H9 (cell line): ENCODE data around the gene NTMT1. TPM values are rescaled to one million over a fixed set of nuclear protein-coding genes. Genes with fewer than 3 reads are reported as not detected.

Source experiments
- DNase-seq: peaks from one replicate; pipeline ENCODE4 v3.0.0-alpha.2; 2017
- H2AFZ ChIP-seq: one replicate; pipeline ENCODE4 v1.6.1; 2013; ENCODE audit warnings: mild to moderate bottlenecking, low read length, control low read depth, moderate library complexity
- H2AK5ac ChIP-seq: 2 replicates; pipeline ENCODE4 v1.6.1; 2013; ENCODE audit warnings: low read length, control low read depth, mixed read lengths; ENCODE audit not compliant: insufficient read length
- H2BK120ac ChIP-seq: one replicate; pipeline ENCODE4 v1.6.1; 2013; ENCODE audit warnings: low read depth, mild to moderate bottlenecking, low read length, control low read depth, inconsistent platforms; ENCODE audit not compliant: poor library complexity, severe bottlenecking
- H2BK12ac ChIP-seq: 2 replicates; pipeline ENCODE4 v1.6.1; 2013; ENCODE audit warnings: low read length, control low read depth, mixed read lengths, low read depth; ENCODE audit not compliant: insufficient read length
- H2BK15ac ChIP-seq: 2 replicates; pipeline ENCODE4 v1.6.1; 2013; ENCODE audit warnings: low read depth, low read length, control low read depth
- H2BK20ac ChIP-seq: one replicate; pipeline ENCODE4 v1.6.1; 2013; ENCODE audit warnings: low read depth, mild to moderate bottlenecking, low read length, control low read depth, inconsistent platforms; ENCODE audit not compliant: poor library complexity, severe bottlenecking
- H2BK5ac ChIP-seq: 2 replicates; pipeline ENCODE4 v1.6.1; 2013; ENCODE audit warnings: low read length, control low read depth, mixed read lengths; ENCODE audit not compliant: insufficient read length
- H3K14ac ChIP-seq: 2 replicates; pipeline ENCODE4 v1.6.1; 2013; ENCODE audit warnings: low read length, control low read depth; ENCODE audit not compliant: insufficient read depth
- H3K18ac ChIP-seq: 2 replicates; pipeline ENCODE4 v1.6.1; 2013; ENCODE audit warnings: low read depth, mild to moderate bottlenecking, mixed read lengths, low read length, control low read depth; ENCODE audit not compliant: insufficient read length
- H3K23ac ChIP-seq: 2 replicates; pipeline ENCODE4 v1.6.1; 2013; ENCODE audit warnings: low read length, control low read depth, mixed read lengths, low read depth; ENCODE audit not compliant: insufficient read length
- H3K23me2 ChIP-seq: 2 replicates; pipeline ENCODE4 v1.6.1; 2013; ENCODE audit warnings: low read depth, mild to moderate bottlenecking, mixed read lengths, low read length, control low read depth; ENCODE audit not compliant: insufficient read length, poor library complexity, severe bottlenecking
- H3K27ac ChIP-seq: 2 replicates; pipeline ENCODE4 v1.5.1; 2013; ENCODE audit warnings: low read length, control low read depth, mixed read lengths, low read depth; ENCODE audit not compliant: insufficient read length
- H3K27me3 ChIP-seq: 2 replicates; pipeline ENCODE4 v1.6.1; 2013; ENCODE audit warnings: low read length, control low read depth, inconsistent platforms; ENCODE audit not compliant: insufficient read depth
- H3K4ac ChIP-seq: 2 replicates; pipeline ENCODE4 v1.6.1; 2013; ENCODE audit warnings: low read depth, mild to moderate bottlenecking, control low read depth, inconsistent platforms, low read length, moderate library complexity
- H3K4me1 ChIP-seq: 2 replicates; pipeline ENCODE4 v1.6.1; 2013; ENCODE audit warnings: low read length, control low read depth, inconsistent platforms; ENCODE audit not compliant: insufficient read depth
- H3K4me2 ChIP-seq: 2 replicates; pipeline ENCODE4 v1.6.1; 2013; ENCODE audit warnings: low read length, control low read depth, mixed read lengths; ENCODE audit not compliant: insufficient read length, insufficient read depth
- H3K56ac ChIP-seq: 2 replicates; pipeline ENCODE4 v1.6.1; 2013; ENCODE audit warnings: low read depth, mild to moderate bottlenecking, mixed read lengths, low read length, control low read depth; ENCODE audit not compliant: insufficient read length
- H3K79me1 ChIP-seq: 2 replicates; pipeline ENCODE4 v1.6.1; 2013; ENCODE audit warnings: low read depth, mild to moderate bottlenecking, moderate library complexity, low read length, control low read depth, inconsistent platforms; ENCODE audit not compliant: insufficient read depth, poor library complexity, severe bottlenecking
- H3K79me2 ChIP-seq: 2 replicates; pipeline ENCODE4 v1.6.1; 2013; ENCODE audit warnings: low read length, control low read depth, inconsistent platforms; ENCODE audit not compliant: insufficient read depth
- H3K9ac ChIP-seq: 2 replicates; pipeline ENCODE4 v1.6.1; 2013; ENCODE audit warnings: low read length, control low read depth, mixed read lengths; ENCODE audit not compliant: insufficient read length; ENCODE audit errors: extremely low read depth
- H3K9me3 ChIP-seq: one replicate; pipeline ENCODE4 v1.6.1; 2013; ENCODE audit warnings: low read depth, low read length, inconsistent platforms; ENCODE audit not compliant: control insufficient read depth
- H3T11ph ChIP-seq: one replicate; pipeline ENCODE4 v1.6.1; 2013; ENCODE audit warnings: mild to moderate bottlenecking, low read length, control low read depth, inconsistent platforms
- H4K20me1 ChIP-seq: one replicate; pipeline ENCODE4 v1.6.1; 2013; ENCODE audit not compliant: control insufficient read depth, insufficient read length, insufficient read depth
- H4K5ac ChIP-seq: 2 replicates; pipeline ENCODE4 v1.6.1; 2013; ENCODE audit warnings: low read depth, mild to moderate bottlenecking, mixed read lengths, low read length, control low read depth; ENCODE audit not compliant: insufficient read length
- H4K8ac ChIP-seq: replicated peaks from 2 replicates; pipeline ENCODE4 v1.6.1; 2013; ENCODE audit warnings: low read length, control low read depth, mixed read lengths, low read depth; ENCODE audit not compliant: insufficient read length
- H4K91ac ChIP-seq: 2 replicates; pipeline ENCODE4 v1.6.1; 2013; ENCODE audit warnings: low read depth, mild to moderate bottlenecking, moderate library complexity, mixed read lengths, low read length, control low read depth; ENCODE audit not compliant: insufficient read length
- H3K27ac Mint-ChIP-seq, 3 experiments: 2 replicates in 2 of 3; 3 replicates in 1 of 3; pipeline ENCODE4 v1.8.0; 2020 to 2021; ENCODE audit warnings: mixed read lengths in 3 of 3, mild to moderate bottlenecking in 1 of 3, moderate library complexity in 1 of 3
- H3K27me3 Mint-ChIP-seq: 2 replicates; pipeline ENCODE4 v1.8.0; 2021; ENCODE audit warnings: low read depth, mild to moderate bottlenecking, moderate library complexity, mixed read lengths
- H3K36me3 Mint-ChIP-seq, 3 experiments: 2 replicates in 2 of 3; 3 replicates in 1 of 3; pipeline ENCODE4 v1.8.0; 2020 to 2021; ENCODE audit warnings: low read depth in 3 of 3, mixed read lengths in 3 of 3; ENCODE audit not compliant: insufficient read depth in 1 of 3
- H3K4me1 Mint-ChIP-seq, 2 experiments: 2 replicates each; pipeline ENCODE4 v1.8.0; 2020; ENCODE audit warnings: mixed read lengths in 2 of 2
- H3K4me3 Mint-ChIP-seq, 2 experiments: 2 replicates in 1 of 2; 3 replicates in 1 of 2; pipeline ENCODE4 v1.8.0; 2020 to 2021; ENCODE audit warnings: mild to moderate bottlenecking in 2 of 2, mixed read lengths in 2 of 2, moderate library complexity in 1 of 2
- H3K9me3 Mint-ChIP-seq, 2 experiments: 2 replicates in 1 of 2; 3 replicates in 1 of 2; pipeline ENCODE4 v1.8.0; 2020; ENCODE audit warnings: mild to moderate bottlenecking in 2 of 2, mixed read lengths in 2 of 2, moderate library complexity in 1 of 2
- WGBS: extraction: QIAGEN DNeasy Blood & Tissue Kit; methylation state at CpG from one replicate; pipeline ENCODE4 v1.1.7; 2013; ENCODE audit warnings: missing lambda C conversion rate, low lambda C conversion rate, mixed read lengths; ENCODE audit not compliant: insufficient read length; ENCODE audit errors: extremely low coverage; 5-methylcytosine and 5-hydroxymethylcytosine counted together
- total RNA-seq: library from RNA; stranded (reverse); gene quantifications from 2 replicates; pipeline ENCODE4 v1.2.1, GENCODE V29; 2021
- TF ChIP-seq, protein P1 (sequence below): fragments of 200-600 bp; sonication (generic); conservative IDR thresholded peaks from 3 replicates; pipeline ENCODE4 v1.8.0; 2021; ENCODE audit warnings: antibody characterized with exemption, mild to moderate bottlenecking

Gene NTMT1
- total RNA-seq, 1 experiment from 2014 or later: 57.9 TPM

- Histone ChIP-seq H3K27me3 (no peaks in the 10 kb centered on the region), H4K20me1 (no peaks in the 10 kb centered on the region), H3K23me2 (peaks cover 12% of the 10 kb centered on the region), H3K14ac (no peak overlapping the region; the same call in 1 of the 2 replicates), H3K9ac (no peak overlapping the region), H2BK12ac (no peak overlapping the region), H3K79me1 (peaks cover 11% of the 10 kb centered on the region), H4K91ac (no peak overlapping the region), H2BK20ac (no peak overlapping the region), H2AK5ac (no peak overlapping the region), H3K4me1 (no peaks in the 10 kb centered on the region), H3K18ac (no peak overlapping the region), H3K23ac (no peak overlapping the region), H3K9me3 (no peaks in the 10 kb centered on the region), H4K8ac (no peak overlapping the region), H3T11ph (no peak overlapping the region), H3K4ac (no peak overlapping the region), H2BK5ac (no peak overlapping the region), H2AFZ (no peak overlapping the region), H3K4me2 (no peak overlapping the region), H3K27ac (no peak overlapping the region), H2BK120ac (no peak overlapping the region), H3K79me2 (peaks cover 3% of the 10 kb centered on the region; the same call in 1 of the 2 replicates), H3K56ac (no peak overlapping the region), H2BK15ac (no peak overlapping the region), H4K5ac (no peak overlapping the region)
- Mint-ChIP-seq H3K27me3 (no peaks in the 10 kb centered on the region; the same call in 1 of the 2 replicates), H3K9me3 (no peaks in the 10 kb centered on the region; a peak in 2 of 5 replicates), H3K27ac (no peak overlapping the region), H3K4me1 (peaks cover 7 to 17% of the 10 kb centered on the region in 2 experiments), H3K4me3 (no peak overlapping the region), H3K36me3 (no peaks in the 10 kb centered on the region; a peak in 2 of 7 replicates)
- TF ChIP-seq, protein P1, sequence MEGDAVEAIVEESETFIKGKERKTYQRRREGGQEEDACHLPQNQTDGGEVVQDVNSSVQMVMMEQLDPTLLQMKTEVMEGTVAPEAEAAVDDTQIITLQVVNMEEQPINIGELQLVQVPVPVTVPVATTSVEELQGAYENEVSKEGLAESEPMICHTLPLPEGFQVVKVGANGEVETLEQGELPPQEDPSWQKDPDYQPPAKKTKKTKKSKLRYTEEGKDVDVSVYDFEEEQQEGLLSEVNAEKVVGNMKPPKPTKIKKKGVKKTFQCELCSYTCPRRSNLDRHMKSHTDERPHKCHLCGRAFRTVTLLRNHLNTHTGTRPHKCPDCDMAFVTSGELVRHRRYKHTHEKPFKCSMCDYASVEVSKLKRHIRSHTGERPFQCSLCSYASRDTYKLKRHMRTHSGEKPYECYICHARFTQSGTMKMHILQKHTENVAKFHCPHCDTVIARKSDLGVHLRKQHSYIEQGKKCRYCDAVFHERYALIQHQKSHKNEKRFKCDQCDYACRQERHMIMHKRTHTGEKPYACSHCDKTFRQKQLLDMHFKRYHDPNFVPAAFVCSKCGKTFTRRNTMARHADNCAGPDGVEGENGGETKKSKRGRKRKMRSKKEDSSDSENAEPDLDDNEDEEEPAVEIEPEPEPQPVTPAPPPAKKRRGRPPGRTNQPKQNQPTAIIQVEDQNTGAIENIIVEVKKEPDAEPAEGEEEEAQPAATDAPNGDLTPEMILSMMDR: no peak
- no peak for DNase-seq
- no CpG with 5 or more reads among the region's 17 CpGs for WGBS
These were observed 18.9 kb downstream of the NTMT1 start for GRCh38 chr9:129644902-129645301.
